Astrocyte (in vitro differentiated cells and primary cell): ENCODE measurements around the gene PRKG1. TPM values are rescaled to one million over a fixed set of nuclear protein-coding genes. Genes with fewer than 3 reads are reported as not detected.

Source experiments
- DNase-seq: peaks from one replicate; pipeline ENCODE4 v3.0.0-alpha.2; 2010; ENCODE audit warnings: low read depth
- FAIRE-seq: peaks from 2 replicates; lab custom pipeline; 2011; peaks lifted over from hg19 to GRCh38; lab: Jason Lieb, UNC
- H2AFZ ChIP-seq: 2 replicates; pipeline ENCODE4 v1.6.0; 2012; ENCODE audit warnings: low read depth, low read length, inconsistent platforms
- H3K27ac ChIP-seq: 2 replicates; pipeline ENCODE4 v1.5.1; 2011; ENCODE audit warnings: low read depth, low read length, inconsistent platforms
- H3K27me3 ChIP-seq: 2 replicates; pipeline ENCODE4 v1.6.0; 2011; ENCODE audit warnings: low read length, inconsistent platforms; ENCODE audit not compliant: insufficient read depth
- H3K36me3 ChIP-seq: 2 replicates; pipeline ENCODE4 v1.5.1; 2011; ENCODE audit warnings: low read length, inconsistent platforms; ENCODE audit not compliant: insufficient read depth
- H3K4me1 ChIP-seq: 2 replicates; pipeline ENCODE4 v1.5.1; 2011; ENCODE audit warnings: low read length, inconsistent platforms; ENCODE audit not compliant: insufficient read depth
- H3K4me2 ChIP-seq: 2 replicates; pipeline ENCODE4 v1.6.0; 2012; ENCODE audit warnings: low read length, inconsistent platforms
- H3K4me3 ChIP-seq: 2 replicates; pipeline ENCODE4 v1.5.1; 2011; ENCODE audit warnings: low read depth, mild to moderate bottlenecking, low read length, inconsistent platforms; ENCODE audit not compliant: insufficient read depth
- H3K79me2 ChIP-seq: 2 replicates; pipeline ENCODE4 v1.6.0; 2012; ENCODE audit warnings: mild to moderate bottlenecking, low read length, inconsistent platforms; ENCODE audit not compliant: insufficient read depth
- H3K9ac ChIP-seq: 2 replicates; pipeline ENCODE4 v1.6.0; 2012; ENCODE audit warnings: mild to moderate bottlenecking, low read length, inconsistent platforms
- H3K9me3 ChIP-seq: 2 replicates; pipeline ENCODE4 v1.5.1; 2012; ENCODE audit warnings: low read depth, mild to moderate bottlenecking, low read length, inconsistent platforms; ENCODE audit not compliant: insufficient read depth
- H4K20me1 ChIP-seq: 2 replicates; pipeline ENCODE4 v1.6.0; 2012; ENCODE audit warnings: low read length, inconsistent platforms; ENCODE audit not compliant: insufficient read depth
- H3K27ac Mint-ChIP-seq: one replicate; pipeline ENCODE4 v1.8.0; 2021; ENCODE audit warnings: mild to moderate bottlenecking, mixed read lengths; ENCODE audit not compliant: unreplicated experiment
- H3K27me3 Mint-ChIP-seq: one replicate; pipeline ENCODE4 v1.8.0; 2021; ENCODE audit warnings: low read depth, mixed read lengths; ENCODE audit not compliant: unreplicated experiment
- H3K36me3 Mint-ChIP-seq: one replicate; pipeline ENCODE4 v1.8.0; 2021; ENCODE audit warnings: low read depth, mixed read lengths; ENCODE audit not compliant: unreplicated experiment
- H3K4me1 Mint-ChIP-seq: one replicate; pipeline ENCODE4 v1.8.0; 2021; ENCODE audit warnings: low read depth, mixed read lengths; ENCODE audit not compliant: unreplicated experiment
- H3K4me3 Mint-ChIP-seq: one replicate; pipeline ENCODE4 v1.8.0; 2021; ENCODE audit warnings: mild to moderate bottlenecking, moderate library complexity, mixed read lengths; ENCODE audit not compliant: unreplicated experiment
- H3K9me3 Mint-ChIP-seq: one replicate; pipeline ENCODE4 v1.8.0; 2021; ENCODE audit warnings: mild to moderate bottlenecking, mixed read lengths; ENCODE audit not compliant: unreplicated experiment
- EZH2 ChIP-seq: IDR thresholded peaks from 2 replicates; pipeline ENCODE4 v1.6.1; 2012; ENCODE audit warnings: mild to moderate bottlenecking, low read length, inconsistent platforms; ENCODE audit not compliant: insufficient read depth
- total RNA-seq: library from RNA; stranded (reverse); gene quantifications from 2 replicates; pipeline ENCODE4 v1.2.1, GENCODE V29; 2021
- TF ChIP-seq, protein P1 (sequence below): IDR thresholded peaks from 2 replicates; pipeline ENCODE4 v1.5.1; 2011; ENCODE audit warnings: low read depth, mild to moderate bottlenecking, inconsistent platforms, low read length, moderate library complexity; ENCODE audit not compliant: insufficient read depth

Gene PRKG1
- total RNA-seq, 1 donor from 2014 or later, result 3.1 TPM

DNA sequence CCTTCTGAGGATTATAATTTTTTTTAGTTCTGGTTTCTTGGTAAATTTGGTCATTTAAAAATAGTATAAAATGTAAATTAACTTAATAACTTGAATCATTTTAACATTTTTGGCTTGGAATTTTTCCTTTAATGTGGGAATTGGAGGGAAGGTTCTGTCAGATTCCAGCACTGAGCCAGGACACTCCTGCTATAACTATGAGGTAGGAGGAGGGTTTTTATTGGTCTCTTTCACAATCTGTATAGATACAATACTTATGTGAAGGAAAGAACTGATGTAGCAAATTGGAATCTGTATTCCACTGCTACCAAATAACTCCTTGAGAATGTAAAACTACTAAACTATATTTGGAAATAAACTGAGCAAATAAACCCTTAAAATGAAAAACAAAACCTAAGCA lies 3.2 kb downstream of the PRKG1 start:
- Mint-ChIP-seq H3K4me1 (peaks cover 8% of the 10 kb centered on the region), H3K27me3 (peaks cover 26% of the 10 kb centered on the region), H3K9me3 (no peaks in the 10 kb centered on the region), H3K36me3 (no peaks in the 10 kb centered on the region), H3K4me3 (no peak overlapping the region), H3K27ac (no peak overlapping the region)
- Histone ChIP-seq H3K4me2 (no peak overlapping the region), H3K27me3 (peaks cover 6% of the 10 kb centered on the region), H3K9ac (no peak overlapping the region), H2AFZ (no peak overlapping the region), H3K4me1 (no peaks in the 10 kb centered on the region), H3K9me3 (no peaks in the 10 kb centered on the region), H3K4me3 (no peak overlapping the region), H3K36me3 (no peaks in the 10 kb centered on the region), H3K27ac (no peak overlapping the region), H4K20me1 (no peaks in the 10 kb centered on the region), H3K79me2 (no peaks in the 10 kb centered on the region)
- DNase-seq (no peak), FAIRE-seq (no peak)
- TF ChIP-seq, protein P1, sequence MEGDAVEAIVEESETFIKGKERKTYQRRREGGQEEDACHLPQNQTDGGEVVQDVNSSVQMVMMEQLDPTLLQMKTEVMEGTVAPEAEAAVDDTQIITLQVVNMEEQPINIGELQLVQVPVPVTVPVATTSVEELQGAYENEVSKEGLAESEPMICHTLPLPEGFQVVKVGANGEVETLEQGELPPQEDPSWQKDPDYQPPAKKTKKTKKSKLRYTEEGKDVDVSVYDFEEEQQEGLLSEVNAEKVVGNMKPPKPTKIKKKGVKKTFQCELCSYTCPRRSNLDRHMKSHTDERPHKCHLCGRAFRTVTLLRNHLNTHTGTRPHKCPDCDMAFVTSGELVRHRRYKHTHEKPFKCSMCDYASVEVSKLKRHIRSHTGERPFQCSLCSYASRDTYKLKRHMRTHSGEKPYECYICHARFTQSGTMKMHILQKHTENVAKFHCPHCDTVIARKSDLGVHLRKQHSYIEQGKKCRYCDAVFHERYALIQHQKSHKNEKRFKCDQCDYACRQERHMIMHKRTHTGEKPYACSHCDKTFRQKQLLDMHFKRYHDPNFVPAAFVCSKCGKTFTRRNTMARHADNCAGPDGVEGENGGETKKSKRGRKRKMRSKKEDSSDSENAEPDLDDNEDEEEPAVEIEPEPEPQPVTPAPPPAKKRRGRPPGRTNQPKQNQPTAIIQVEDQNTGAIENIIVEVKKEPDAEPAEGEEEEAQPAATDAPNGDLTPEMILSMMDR, result no peak
- TF ChIP-seq EZH2, result no peak

DNA sequence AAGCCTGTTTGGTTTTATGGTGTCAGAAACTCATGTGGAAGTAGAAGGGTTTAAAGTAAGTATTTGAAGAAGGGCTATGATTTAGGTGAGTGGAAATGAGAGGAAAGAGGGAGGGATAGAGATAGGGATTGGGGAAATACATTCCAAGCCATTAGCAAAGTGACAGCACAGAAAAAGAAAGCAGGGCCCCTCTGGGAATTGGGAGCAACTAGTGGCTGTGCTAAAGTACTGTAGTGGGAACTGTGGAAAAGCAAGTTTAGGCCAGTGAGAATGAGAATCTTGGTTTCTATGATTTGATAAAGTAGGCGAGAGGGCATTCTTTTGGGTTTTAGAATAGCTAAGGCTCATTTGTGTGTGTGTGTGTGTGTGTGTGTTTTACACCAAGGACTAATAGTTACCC lies 5.0 kb downstream of the PRKG1 start:
- no peak overlapping the region for H3K4me2 ChIP-seq
- H3K27me3 ChIP-seq, result peaks cover 6% of the 10 kb centered on the region
- no peak overlapping the region for H3K4me3 ChIP-seq
- no peaks in the 10 kb centered on the region for H3K36me3 Mint-ChIP-seq
- no peaks in the 10 kb centered on the region for H3K4me1 ChIP-seq
- H3K4me1 Mint-ChIP-seq, result peaks cover 15% of the 10 kb centered on the region
- H4K20me1 ChIP-seq, result no peaks in the 10 kb centered on the region
- H3K79me2 ChIP-seq, result no peaks in the 10 kb centered on the region
- no peaks in the 10 kb centered on the region for H3K9me3 ChIP-seq
- no peak for TF ChIP-seq EZH2
- TF ChIP-seq, protein P1, result no peak
- DNase-seq (no peak), FAIRE-seq (no peak)
- H3K27me3 Mint-ChIP-seq, result peaks cover 17% of the 10 kb centered on the region
- no peak overlapping the region for H3K4me3 Mint-ChIP-seq
- no peak overlapping the region for H3K9ac ChIP-seq
- H3K36me3 ChIP-seq, result no peaks in the 10 kb centered on the region
- H3K27ac ChIP-seq, result no peak overlapping the region
- H3K9me3 Mint-ChIP-seq, result no peaks in the 10 kb centered on the region
- H3K27ac Mint-ChIP-seq, result no peak overlapping the region
- no peak overlapping the region for H2AFZ ChIP-seq

GRCh38 chr10:51079766-51080165 lies 5.5 kb downstream of the PRKG1 start:
- no peaks in the 10 kb centered on the region for H3K36me3 ChIP-seq
- FAIRE-seq (no peak), DNase-seq (no peak)
- no peaks in the 10 kb centered on the region for H3K4me1 ChIP-seq
- H3K27ac ChIP-seq, result no peak overlapping the region
- H4K20me1 ChIP-seq, result no peaks in the 10 kb centered on the region
- Mint-ChIP-seq H3K27me3 (peaks cover 15% of the 10 kb centered on the region), H3K9me3 (no peaks in the 10 kb centered on the region), H3K36me3 (no peaks in the 10 kb centered on the region), H3K4me1 (peaks cover 15% of the 10 kb centered on the region), H3K4me3 (no peak overlapping the region), H3K27ac (no peak overlapping the region)
- H3K9me3 ChIP-seq, result no peaks in the 10 kb centered on the region
- H3K9ac ChIP-seq, result no peak overlapping the region
- H3K4me2 ChIP-seq, result no peak overlapping the region
- TF ChIP-seq, protein P1, result no peak
- no peak for TF ChIP-seq EZH2
- H3K27me3 ChIP-seq, result peaks cover 6% of the 10 kb centered on the region
- H2AFZ ChIP-seq, result no peak overlapping the region
- H3K79me2 ChIP-seq, result no peaks in the 10 kb centered on the region
- no peak overlapping the region for H3K4me3 ChIP-seq
